SU-DHL-6 (cell line): ENCODE data around the gene GSTM4.
"Not testable (repeated sequence)": the region's sequence is repeated elsewhere in the genome, so short reads cannot be mapped to it uniquely, and the experiment has no call there.

Source experiments
- EZH2phosphoT487 ChIP-seq: fragments of 200-600 bp; sonication (generic), shearing (Covaris generic); conservative IDR thresholded peaks from 2 replicates; pipeline ENCODE4 v1.6.1; 2018; ENCODE audit warnings: mild to moderate bottlenecking, antibody characterized with exemption, low read length, moderate library complexity, mixed read lengths
- TF ChIP-seq, protein P1 (sequence below): fragments of 200-600 bp; sonication (generic); IDR thresholded peaks from one replicate; pipeline ENCODE4 v1.5.1; 2017; ENCODE audit warnings: antibody characterized with exemption, mild to moderate bottlenecking, low read length, moderate library complexity; ENCODE audit not compliant: insufficient read depth, poor library complexity, severe bottlenecking

DNA sequence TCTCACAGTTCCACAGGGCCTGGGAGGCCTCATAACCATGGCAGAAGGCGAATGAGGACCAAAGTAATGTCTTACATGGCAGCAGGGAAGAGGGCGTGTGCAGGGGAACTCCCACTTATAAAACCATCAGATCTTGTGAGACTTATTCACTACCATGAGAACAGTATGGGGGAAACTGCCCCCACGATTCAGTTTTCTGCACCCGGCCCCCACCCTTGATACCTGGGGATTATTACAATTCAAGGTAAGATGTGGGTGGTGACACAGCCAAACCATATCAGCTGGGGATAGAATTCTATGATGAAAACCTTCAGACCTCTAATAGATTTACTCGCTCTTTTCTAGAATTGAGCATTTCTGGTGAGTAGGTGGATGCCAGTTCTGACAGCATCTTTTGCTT, 38.5 kb downstream of the GSTM4 start:
- TF ChIP-seq, protein P1, sequence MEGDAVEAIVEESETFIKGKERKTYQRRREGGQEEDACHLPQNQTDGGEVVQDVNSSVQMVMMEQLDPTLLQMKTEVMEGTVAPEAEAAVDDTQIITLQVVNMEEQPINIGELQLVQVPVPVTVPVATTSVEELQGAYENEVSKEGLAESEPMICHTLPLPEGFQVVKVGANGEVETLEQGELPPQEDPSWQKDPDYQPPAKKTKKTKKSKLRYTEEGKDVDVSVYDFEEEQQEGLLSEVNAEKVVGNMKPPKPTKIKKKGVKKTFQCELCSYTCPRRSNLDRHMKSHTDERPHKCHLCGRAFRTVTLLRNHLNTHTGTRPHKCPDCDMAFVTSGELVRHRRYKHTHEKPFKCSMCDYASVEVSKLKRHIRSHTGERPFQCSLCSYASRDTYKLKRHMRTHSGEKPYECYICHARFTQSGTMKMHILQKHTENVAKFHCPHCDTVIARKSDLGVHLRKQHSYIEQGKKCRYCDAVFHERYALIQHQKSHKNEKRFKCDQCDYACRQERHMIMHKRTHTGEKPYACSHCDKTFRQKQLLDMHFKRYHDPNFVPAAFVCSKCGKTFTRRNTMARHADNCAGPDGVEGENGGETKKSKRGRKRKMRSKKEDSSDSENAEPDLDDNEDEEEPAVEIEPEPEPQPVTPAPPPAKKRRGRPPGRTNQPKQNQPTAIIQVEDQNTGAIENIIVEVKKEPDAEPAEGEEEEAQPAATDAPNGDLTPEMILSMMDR = not testable (repeated sequence)
- not testable (repeated sequence) for TF ChIP-seq EZH2phosphoT487
